ENCODE data around the gene ABHD2.

Gene ABHD2

DNA sequence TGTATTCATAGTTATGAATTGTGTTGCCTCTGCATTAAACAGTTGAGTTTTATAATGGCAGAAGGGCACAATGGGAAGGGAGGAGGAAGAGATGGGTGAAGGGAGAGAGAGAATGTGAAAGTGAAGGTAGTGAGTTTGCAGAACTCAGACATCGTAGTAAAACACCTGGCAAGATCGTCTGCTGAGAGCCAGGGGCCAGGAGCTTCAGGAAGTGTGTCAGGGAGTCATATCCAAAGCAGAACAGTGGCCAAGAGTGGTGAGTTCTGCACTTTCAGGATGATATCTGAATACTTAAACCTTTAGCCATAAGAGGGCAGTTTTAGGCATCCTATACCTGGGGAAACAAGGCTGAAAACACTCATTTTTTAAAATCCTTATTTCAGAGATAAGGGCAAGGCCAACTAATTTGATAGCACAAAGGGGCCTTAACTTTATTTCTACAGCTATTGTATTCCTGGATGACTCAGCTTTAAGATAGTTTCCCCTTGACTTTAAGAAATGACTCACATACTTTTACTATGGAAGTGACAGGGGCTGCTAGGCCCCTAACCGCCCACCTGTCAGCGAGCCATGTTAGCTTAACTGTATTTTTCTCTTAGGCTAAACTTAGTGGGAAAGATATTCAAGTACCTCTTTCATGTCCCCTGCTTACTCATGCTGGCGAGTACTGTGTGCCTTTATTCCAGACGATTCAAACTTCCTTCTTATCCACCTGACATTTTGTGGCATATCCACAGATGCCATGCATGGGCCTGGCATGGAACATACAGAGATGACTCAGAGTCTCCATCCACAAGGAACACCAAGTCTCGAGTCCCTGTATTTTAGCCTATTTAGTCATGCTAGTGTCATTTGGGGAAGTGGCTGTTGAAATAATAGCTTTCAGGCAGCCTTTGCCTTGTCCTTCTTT is 79.3 kb downstream of the ABHD2 start:
- DNase-seq (ENCODE audit: low read depth in 2 of 2): no peak

DNA sequence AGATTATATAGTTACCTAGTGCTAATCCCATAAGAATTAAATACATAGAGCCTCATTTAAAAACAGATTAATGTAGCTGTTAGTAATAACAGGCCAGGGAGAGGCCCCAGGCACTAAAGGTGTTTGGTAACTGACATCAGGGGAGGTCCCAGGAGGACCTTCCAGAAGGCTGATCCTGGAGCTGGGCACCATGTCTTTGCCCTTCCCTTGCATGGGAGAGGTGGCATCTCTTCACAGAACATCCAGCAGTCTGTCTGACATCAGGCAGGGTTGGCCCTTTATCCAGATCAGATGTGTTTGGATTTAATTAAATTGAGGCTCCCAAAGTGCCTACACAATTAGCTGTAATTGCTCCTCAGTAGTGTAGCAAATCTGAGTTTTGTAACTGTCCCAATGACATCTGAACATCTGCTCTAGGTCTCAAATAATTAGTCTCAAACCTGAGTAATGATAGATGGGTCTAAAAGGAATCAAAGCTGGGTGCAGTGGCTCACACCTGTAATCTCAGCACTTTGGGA is 80.1 kb downstream of the ABHD2 start:
- DNase-seq (ENCODE audit: low read depth in 2 of 2): no peak

DNA sequence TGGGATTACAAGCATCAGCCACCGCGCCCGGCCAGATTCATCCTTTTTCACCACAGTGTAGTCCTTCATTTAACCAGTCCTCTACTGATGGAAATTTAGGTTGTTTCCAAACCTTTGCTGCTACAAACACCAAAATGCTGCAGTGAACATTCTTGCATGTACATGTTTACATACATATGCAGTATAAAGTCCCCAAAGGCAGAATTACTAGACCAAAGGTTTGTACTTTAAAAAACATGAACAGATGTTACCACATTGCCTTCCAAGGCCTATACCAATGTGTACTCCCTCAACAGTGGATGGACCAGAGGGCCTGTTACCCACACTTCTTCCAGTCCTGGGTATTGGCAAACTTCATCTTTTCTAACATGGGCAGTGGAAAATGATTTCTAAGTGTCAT is 82.1 kb downstream of the ABHD2 start:
- DNase-seq (ENCODE audit: low read depth in 2 of 2): no peak

DNA sequence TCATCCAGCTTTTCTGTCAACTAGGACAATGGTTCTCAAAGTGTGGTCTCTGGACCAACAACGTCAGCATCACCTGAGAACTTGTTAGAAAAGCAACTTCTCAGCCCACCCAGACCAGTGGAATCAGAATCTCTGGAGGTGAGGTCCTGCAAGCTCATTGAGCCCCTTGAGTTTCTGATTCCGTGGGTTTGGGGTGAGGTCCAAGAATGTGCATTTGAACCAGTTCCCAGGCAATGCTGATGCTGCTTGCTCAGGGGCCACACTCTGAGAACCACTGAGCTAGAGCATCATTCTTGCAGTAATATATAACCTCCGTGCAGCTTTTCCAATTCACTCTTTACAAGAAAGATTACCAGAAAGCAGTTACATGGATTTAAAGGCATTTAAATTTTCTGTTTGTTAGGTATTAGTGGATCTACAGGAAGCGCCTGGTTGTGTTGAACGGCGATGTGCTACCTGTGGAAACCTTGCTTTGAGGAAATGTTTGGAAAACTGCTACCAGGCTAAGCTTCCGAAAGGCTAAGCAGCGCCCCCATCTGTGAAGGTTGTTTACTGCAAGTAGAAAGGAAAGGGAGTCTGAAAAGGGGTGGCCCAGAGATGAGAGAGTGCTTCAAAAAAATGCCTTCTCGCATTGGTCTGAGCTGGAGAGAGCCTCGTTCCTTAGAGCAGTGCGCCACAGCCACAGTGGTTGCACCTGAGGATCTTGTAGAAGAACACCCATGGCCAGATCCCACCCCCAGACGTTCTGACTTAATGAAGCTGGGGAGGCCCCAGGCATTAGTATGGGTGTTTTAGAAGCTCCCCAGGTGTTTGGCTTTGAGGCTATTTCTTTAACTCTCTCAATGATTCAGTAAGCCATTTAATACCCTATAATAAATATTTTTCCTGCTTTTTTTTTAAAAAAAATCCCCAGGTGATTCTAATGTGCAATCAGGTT is 83.1 kb downstream of the ABHD2 start:
- DNase-seq (ENCODE audit: low read depth in 2 of 2): no peak

DNA sequence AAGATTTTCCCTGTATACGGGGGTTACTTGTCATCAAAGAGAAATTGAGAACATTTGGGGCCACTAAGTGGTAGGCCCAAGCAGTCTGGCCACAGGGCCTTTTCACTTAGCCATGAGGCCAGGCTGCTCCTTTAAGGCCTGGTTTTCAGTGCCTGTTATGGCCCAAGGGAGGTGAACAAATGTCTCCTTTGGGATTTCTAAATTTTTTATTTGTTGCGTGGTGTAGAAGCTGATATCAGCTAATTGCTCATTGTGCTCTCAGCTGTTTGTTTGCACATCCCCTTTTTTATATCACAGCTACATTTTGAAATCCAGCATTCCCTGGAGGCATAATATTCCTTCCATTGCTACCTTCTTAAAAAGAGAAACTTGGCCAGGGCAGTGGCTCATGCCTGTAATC is 84.7 kb downstream of the ABHD2 start:
- no peak for DNase-seq (ENCODE audit: low read depth in 2 of 2)

DNA sequence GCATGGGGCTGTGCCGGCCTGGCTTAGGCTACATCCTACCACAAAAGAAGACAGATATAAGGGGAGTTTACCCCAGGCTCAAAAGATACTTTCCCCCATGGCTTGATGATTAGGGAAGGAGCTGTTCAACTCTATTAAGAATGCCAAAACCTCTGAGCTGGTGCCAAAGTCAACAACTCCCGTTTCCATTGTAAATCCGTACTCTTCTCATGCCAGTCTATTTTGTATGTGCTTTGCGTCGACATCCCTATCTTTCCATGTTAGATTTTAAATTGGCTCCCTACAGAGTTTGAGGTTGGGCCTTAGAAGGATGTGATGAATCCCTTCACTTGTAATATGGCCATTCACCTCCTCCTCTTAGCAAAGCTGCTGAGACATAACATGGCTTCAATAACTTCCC is 86.2 kb downstream of the ABHD2 start:
- no peak for DNase-seq (ENCODE audit: low read depth in 2 of 2)

DNA sequence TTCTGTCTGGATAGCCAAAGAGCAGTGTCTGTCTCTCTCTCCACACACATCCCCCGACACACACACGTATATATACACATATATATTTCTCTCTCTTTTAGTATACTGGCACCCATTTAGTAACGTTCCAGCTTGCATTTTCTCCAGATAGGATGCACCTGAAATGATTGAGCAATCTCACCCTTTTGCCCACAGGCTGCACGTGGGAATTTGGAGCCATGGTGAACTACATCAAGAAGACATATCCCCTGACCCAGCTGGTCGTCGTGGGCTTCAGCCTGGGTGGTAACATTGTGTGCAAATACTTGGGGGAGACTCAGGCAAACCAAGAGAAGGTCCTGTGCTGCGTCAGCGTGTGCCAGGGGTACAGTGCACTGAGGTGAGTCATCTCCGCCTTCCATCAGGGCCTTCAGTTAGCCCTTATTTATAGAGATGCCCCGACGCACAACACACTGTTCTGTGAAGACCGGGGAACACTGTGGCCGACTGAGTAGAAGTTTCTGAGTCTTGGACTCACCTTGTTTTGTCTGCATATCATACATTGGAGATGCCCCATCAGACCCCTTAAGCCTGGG is 87.4 kb downstream of the ABHD2 start:
- no peak for DNase-seq (ENCODE audit: low read depth in 2 of 2)

DNA sequence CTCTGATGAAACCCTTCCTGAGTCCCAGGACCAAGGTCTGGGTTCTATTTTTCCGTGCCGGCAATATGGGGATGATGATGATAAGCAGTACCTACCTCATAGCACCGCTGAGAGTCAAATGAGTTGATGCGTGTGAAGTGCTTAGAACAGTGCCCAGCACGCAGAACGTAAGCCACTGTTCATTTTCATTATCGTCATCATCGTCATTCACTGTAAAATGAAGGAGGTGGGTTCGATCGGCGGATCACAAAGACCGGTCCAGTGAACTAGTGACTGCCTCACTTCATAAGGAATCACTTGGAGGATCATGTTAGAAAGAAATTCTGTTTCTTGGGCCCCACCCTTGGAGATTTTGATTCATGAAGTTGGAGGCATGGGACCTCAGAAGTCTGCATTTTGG is 88.9 kb downstream of the ABHD2 start:
- no peak for DNase-seq (ENCODE audit: low read depth in 2 of 2)

DNA sequence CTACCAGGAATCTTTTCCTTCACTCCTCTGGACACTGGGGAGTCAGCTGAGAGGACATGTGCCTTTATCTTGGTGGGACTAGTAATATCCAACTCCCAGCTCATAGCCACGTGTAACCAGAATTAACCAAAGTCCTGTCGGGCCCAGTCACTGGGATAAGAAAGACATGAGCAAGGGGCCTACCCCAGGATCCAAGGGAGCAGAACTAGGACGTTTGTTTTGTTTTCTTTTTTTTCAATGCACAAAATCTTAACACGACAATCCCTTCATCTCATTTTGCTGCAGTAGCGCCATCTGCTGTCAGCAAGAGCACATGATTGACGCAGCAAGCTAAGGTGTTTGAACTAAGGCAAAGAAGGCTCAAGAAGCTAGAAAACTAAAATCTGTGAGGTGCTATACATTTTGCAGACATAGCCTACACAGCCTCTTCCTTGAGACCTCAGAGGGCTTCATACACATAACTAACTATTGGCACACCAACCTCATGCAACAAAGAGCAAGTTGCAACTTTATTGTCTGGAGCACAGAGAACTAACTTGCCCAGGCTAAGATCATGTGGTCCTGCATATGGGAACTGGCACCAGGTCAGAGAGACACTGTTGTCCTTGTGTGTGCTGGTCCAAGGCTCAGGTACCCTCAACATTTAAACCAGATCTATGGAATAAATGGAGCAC is 89.5 kb downstream of the ABHD2 start:
- peak; percentile 63 for DNase-seq (ENCODE audit: low read depth in 2 of 2)

DNA sequence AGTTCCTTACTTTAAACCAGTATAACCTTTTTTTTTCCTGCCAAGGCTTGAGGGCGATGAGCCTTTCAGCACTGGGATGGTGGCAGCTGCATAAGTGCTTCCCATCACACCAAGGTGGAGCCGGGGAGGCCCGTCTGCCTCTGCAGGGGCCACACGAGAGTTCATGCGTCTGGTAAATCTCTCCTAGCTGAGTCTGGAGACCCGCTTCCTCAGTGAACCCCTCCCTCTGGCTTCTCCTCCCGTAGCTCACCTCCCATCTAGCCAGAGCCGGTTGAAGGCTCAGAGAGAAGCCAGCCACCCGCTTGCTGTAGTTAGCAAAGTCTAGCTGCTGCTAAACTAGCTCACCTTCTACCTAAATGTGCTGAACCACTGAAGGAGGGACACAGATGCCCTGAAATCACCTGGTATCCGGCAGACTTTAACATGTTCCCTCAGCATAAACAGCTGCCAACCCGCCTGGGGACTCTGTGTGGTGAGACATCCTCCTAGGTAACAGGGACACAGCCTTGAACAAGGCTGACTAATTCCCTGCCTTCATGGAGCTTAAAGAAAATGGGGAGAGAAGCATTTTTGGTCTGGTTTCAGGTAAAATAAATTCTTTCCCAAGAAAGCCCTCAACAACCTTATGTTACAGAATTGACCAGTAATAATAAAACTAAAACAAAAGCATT is 90.2 kb downstream of the ABHD2 start:
- no peak for DNase-seq (ENCODE audit: low read depth in 2 of 2)

DNA sequence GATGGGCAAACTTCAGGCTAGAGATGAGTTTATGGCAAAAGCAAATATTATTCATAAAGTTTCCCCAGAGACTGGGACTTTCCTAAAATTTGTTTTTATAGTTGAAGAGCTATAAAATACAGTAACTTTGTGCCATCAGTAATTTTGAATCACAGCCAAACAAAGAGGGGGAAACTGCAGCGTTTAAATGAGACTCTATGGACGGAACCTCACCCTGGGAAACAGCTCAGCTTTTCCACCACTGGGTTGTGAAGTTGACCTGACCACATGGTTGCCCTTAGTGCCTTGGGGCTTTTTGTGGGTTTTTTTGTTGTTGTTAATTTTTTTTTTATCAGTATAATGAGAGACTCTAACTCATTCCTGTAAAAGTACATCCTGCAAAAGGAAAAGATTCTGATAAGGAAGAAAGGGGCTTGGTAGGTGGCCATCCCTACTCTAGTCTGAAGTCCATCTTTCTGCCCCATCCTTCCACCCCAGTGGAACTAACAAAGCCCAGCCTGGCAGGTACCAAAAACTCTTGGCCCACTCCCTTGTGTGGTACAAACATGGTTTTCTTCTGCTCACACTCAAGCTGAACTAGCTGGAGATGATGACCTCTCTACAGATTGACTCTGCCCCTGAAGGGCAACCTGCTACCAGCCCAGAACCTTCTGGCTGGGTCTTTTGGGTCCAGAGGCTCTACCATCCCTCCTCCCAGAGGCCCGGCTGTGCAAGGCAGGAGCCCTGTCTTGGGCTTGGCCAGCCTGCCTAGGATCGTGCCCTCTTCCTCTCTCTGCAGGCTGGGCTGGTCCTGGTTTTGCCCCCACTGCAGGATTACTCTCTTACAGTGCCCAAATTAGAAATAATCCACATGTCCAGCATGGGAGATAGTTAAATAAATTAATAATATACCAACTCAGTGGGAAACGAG is 92.0 kb downstream of the ABHD2 start:
- DNase-seq (ENCODE audit: low read depth in 2 of 2): no peak

DNA sequence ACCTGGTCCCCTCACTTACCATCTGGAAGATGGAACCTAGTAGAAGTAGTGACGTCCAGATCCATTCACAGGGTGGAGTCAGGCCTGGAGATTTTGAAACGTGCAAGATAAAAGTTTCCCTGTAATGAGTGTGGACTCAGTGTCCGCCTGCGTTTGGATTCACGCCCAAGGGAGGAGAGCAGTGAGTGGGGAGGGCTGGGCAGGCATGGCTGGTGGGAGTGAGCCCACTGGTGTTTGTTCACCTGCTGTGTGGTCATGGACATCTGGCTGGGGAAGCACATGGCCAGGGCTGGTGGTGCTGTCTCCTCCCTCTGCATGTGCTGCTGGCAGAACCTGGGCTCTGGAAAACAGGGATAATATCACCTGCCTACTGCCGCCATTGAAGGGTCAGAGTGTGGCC is 96.1 kb downstream of the ABHD2 start:
- no peak for DNase-seq (ENCODE audit: low read depth in 2 of 2)

DNA sequence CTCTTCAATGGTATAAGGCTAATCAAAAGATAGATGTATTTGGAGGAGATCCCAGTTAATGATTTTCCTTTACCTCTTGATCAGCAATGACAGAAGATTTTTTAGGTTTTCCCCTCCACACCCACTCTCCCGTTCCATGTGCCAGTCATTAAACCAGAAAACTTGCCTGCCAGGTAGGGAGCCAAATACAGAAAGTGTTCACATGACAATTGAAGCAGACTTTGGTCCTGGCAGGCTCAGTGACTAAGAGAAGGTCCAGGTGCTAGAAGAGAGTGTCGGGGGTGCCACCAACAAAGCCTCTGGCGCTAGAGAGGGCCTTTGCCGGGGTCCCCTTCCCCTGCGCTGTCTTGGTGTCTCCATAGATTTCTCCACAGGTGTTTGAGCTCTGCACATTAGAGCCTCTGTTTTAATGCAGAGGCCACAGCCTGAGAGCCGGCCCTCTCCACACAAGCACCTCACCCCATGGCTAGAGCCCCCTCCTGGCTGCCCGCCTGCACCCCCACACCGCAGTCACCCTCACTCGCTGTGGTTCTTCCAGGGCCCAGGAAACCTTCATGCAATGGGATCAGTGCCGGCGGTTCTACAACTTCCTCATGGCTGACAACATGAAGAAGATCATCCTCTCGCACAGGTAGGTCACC is 96.8 kb downstream of the ABHD2 start:
- DNase-seq (ENCODE audit: low read depth in 2 of 2): no peak

DNA sequence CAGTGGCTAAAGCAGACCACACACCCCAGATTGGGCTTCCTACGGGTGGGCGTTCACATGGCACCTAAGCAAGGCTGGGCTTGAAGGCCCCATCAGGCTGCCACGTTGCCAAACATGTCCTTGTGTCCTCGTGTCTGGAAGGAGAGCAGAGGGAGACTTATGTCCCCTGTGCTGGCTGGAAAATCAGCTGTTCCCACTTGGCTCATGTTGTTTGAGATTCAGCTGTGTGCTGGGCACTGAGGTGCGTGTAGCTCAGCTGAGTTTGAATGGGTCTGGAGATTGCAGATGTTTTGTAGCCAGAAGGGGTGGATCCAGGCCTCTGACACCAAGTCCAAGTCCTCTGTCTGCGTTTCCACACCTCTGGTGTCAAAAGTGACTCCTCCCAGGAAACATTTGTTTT is 98.5 kb downstream of the ABHD2 start:
- DNase-seq (ENCODE audit: low read depth in 2 of 2): no peak

DNA sequence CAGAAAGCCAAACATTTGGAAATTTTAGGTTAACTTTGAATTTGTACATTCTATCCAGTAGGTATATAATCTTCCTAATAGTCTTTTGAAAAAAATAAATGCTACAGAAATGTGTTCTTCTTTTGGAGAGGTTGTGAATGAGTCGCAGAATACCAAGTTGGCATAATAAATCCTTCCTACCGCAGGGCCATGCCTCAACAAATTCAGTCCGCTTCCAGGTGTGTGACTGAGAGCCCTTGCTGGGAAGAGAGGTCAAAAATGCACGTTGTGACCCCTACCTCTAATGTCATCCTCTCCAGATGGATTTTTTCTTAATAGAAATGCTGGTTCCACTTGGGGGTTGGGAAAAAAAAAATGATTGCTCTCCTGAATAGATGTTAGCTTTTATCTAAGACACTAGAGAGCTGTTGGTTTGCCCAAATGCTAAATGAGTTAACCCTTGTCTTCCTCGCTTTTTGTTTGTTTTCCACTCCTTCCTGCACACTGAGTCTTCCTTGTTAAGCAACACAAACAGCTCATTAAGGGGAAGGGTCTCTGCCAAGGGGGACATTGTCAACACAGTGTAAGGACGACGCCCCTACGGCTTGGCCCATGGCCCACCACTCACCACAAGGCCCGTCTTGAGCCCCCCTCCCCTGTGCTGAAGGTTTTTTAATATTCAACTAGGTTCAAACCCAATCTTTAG is 99.2 kb downstream of the ABHD2 start:
- no peak for DNase-seq (ENCODE audit: low read depth in 2 of 2)

DNA sequence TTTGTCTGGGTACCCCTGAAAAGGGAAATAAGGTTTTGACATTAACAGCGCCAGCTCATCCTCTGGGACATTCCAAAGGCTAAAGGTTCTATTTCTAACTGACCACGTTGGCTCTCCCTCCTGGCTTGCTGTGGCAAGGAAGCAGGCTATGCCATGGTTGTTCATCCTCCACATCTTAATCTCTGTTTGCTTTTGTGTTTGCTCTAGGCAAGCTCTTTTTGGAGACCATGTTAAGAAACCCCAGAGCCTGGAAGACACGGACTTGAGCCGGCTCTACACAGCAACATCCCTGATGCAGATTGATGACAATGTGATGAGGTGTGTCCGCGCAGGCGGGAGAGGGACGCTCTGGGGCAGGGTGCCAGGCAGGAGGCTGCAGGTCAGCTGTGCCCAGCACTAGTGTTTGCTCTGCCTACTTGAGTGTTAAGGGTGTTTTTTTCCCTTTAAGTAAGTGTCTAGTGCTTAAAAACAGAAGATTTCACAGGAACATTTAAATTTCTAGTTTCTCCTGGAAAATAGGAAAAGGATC is 99.8 kb downstream of the ABHD2 start:
- DNase-seq (ENCODE audit: low read depth in 2 of 2): no peak

DNA sequence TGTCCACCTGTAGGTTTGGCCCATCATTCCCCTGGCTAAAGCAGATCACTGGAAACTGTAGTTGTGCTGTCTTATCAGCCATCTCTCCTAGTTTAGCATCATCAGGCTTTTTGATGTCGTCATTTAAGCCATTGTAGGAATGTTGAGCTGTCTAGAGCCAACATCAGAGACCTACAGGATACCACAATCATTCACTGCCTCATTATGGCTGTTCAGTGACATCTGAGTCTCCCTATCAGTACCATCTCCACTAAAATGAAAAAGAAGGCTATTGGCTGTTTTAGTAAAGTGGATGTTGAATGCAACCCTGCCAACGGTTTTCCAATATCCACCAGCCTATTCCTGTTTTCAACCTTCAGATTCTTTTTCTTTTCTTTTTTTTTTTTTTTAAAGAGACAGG is 103.9 kb downstream of the ABHD2 start:
- no peak for DNase-seq (ENCODE audit: low read depth in 2 of 2)

DNA sequence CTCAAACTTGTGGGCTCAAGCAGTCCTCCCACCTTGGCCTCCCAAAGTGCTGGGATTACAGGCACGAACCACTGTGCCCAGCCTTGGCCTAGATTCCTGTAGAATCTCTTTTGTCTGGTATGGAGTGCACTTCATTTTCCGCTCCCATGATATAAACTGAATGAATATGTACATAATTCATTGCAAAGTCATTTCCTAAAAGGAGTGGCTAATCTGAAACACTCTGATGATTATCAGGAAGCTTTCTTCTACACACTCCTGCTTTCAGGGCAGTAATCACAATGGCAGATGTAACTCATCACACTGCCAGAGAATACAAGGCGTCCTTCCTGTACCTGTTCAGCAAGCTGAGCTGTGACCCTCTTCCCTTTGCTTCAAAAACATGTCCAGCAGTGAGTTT is 104.5 kb downstream of the ABHD2 start:
- no peak for DNase-seq (ENCODE audit: low read depth in 2 of 2)

DNA sequence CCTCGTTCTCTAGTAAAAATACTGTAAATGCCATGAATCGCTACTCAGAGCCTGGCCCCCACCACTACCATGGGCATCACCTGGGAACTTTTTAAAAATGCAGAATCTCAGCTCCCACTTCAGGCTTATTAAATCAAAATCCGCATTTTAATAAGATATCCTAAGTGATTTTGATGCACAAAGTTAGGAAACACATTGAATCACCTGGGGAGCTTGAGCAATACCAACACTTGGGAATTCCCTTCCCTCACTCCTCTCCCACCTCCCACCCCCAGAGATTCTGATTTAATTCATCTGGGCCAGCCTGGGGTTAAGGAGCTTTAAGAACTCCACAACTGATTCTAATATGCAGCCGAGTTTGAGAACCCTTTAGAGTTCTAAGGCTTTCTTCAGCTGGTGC is 106.4 kb downstream of the ABHD2 start:
- DNase-seq (ENCODE audit: low read depth in 2 of 2): no peak

Data from fibroblast of skin of left quadriceps (primary cell).